Left lung (tissue), 10 donors: ENCODE data around the gene ALKBH6. TPM values are rescaled to one million over a fixed set of nuclear protein-coding genes. Genes with fewer than 3 reads are reported as not detected.
A peak's percentile ranks its signal among the peaks of the same experiment; 100 is the strongest.

ENCODE experiments used
- ATAC-seq: fragments of 200-7000 bp; cut with Tn5 transposase; one replicate; pipeline ENCODE4 v1.9.1; 2020; ENCODE audit warnings: moderate library complexity
- DNase-seq, 4 donors: peaks; one replicate each; pipeline ENCODE4 v3.0.0-alpha.2; 2013 to 2020
- H3K27ac ChIP-seq, 2 donors: fragments of 200-600 bp; sonication (generic) in 1 of 2; one replicate each; pipeline versions ENCODE4 v1.5.0 to v1.8.0; 2020 to 2021
- H3K27me3 ChIP-seq, 2 donors: fragments of 200-600 bp; sonication (generic) in 1 of 2; one replicate each; pipeline versions ENCODE4 v1.5.0 to v1.8.0; 2020 to 2021
- H3K36me3 ChIP-seq, 2 donors: fragments of 200-600 bp; sonication (generic) in 1 of 2; one replicate each; pipeline versions ENCODE4 v1.5.0 to v1.8.0; 2020 to 2021
- H3K4me1 ChIP-seq, 2 donors: fragments of 200-600 bp; one replicate each; pipeline ENCODE4 v1.8.0; 2021
- H3K4me3 ChIP-seq, 2 donors: fragments of 200-600 bp; sonication (generic) in 1 of 2; one replicate each; pipeline versions ENCODE4 v1.5.0 to v1.8.0; 2020 to 2021; ENCODE audit warnings: mild to moderate bottlenecking in 1 of 2
- H3K9me3 ChIP-seq, 2 donors: fragments of 200-600 bp; sonication (generic) in 1 of 2; one replicate each; pipeline versions ENCODE4 v1.5.0 to v1.8.0; 2020 to 2021
- CTCF ChIP-seq, 2 donors: fragments of 200-600 bp; sonication (generic) in 1 of 2; IDR thresholded peaks; one replicate each; pipeline versions ENCODE4 v1.5.0 to v1.8.0; 2021; ENCODE audit warnings: antibody characterized with exemption in 2 of 2
- intact Hi-C, 2 donors: fragments of 100-400 bp; cut with DNase I; formaldehyde crosslinking; loops; one replicate each; pipeline versions ENCODE4 v1.11.2 to v1.14.2; 2022
- polyA plus RNA-seq, 6 donors: library from polyadenylated mRNA; unstranded; fragments of 120-200 nt; gene quantifications; one replicate each; pipeline ENCODE4 v1.2.1, GENCODE V29; 2013; ENCODE audit not compliant: insufficient read length in 6 of 6
- total RNA-seq, 2 donors: library from RNA; stranded (reverse); fragmentation: NEBNext Ultra II Directional; extraction: Animal tissue kit (Norgen Biotek cat#: 25700); gene quantifications; one replicate each; pipeline ENCODE4 v1.2.1, GENCODE V29; 2021
- donor health status: DM: no; HTN: yes; CAD: no.
- donor health status: DM: no; HTN: no; CAD: no.

The ALKBH6 gene
- total and polyA plus RNA-seq, 8 donors = 16.8 to 22.7 (median 19.8) TPM

GRCh38 chr19:36025541-36025940 is 11.5 kb upstream of the ALKBH6 start:
- TF ChIP-seq CTCF (IDR thresholded peaks at IDR 0.05) = no peak
- DNase-seq (no peak), ATAC-seq (no peak)
- no peaks in the 10 kb centered on the region for H3K27me3 ChIP-seq
- no peaks in the 10 kb centered on the region for H3K9me3 ChIP-seq
- H3K4me1 ChIP-seq = no peaks in the 10 kb centered on the region
- H3K27ac ChIP-seq = no peak overlapping the region
- peaks cover 0 to 34% of the 10 kb centered on the region in 2 donors for H3K36me3 ChIP-seq
- H3K4me3 ChIP-seq = no peak overlapping the region
- intact Hi-C loops = no loop called here

- intact Hi-C loops = no loop called here
- no peaks in the 10 kb centered on the region for H3K4me1 ChIP-seq
- H3K36me3 ChIP-seq = peaks cover 0 to 34% of the 10 kb centered on the region in 2 donors
- DNase-seq (no peak), ATAC-seq (no peak)
- H3K9me3 ChIP-seq = no peaks in the 10 kb centered on the region
- H3K27ac ChIP-seq = no peak overlapping the region
- no peak for TF ChIP-seq CTCF (IDR thresholded peaks at IDR 0.05)
- H3K4me3 ChIP-seq = no peak overlapping the region
- H3K27me3 ChIP-seq = no peaks in the 10 kb centered on the region
Observed at GRCh38 chr19:36023432-36023831, 9.4 kb upstream of the ALKBH6 start.

- TF ChIP-seq CTCF (IDR thresholded peaks at IDR 0.05) = no peak
- Histone ChIP-seq H3K27me3 (no peaks in the 10 kb centered on the region), H3K9me3 (no peaks in the 10 kb centered on the region), H3K36me3 (peaks cover 0 to 20% of the 10 kb centered on the region in 2 donors), H3K4me1 (peaks cover 0 to 7% of the 10 kb centered on the region in 2 donors), H3K27ac (no peak overlapping the region), H3K4me3 (no peak overlapping the region)
- DNase-seq (peak in 1 of 4 donors; percentile 41), ATAC-seq (no peak)
- intact Hi-C loops = no loop called here
Observed at GRCh38 chr19:36019061-36019670, 5.2 kb upstream of the ALKBH6 start.

- TF ChIP-seq CTCF (IDR thresholded peaks at IDR 0.05) = no peak
- peak in 1 of 4 donors; percentile 67 for DNase-seq
- H3K36me3 ChIP-seq = no peaks in the 10 kb centered on the region
- intact Hi-C loops = no loop called here
- H3K27ac ChIP-seq = peak overlapping the region; percentile 26 to 75
- ATAC-seq = no peak
- peak overlapping the region; percentile 54 to 65 for H3K4me3 ChIP-seq
- H3K4me1 ChIP-seq = peaks cover 6 to 29% of the 10 kb centered on the region in 2 donors
- peaks cover 0 to 14% of the 10 kb centered on the region in 2 donors for H3K27me3 ChIP-seq
- H3K9me3 ChIP-seq = no peaks in the 10 kb centered on the region
Observed at GRCh38 chr19:36013280-36014011, 567 bp downstream of the ALKBH6 start.

GRCh38 chr19:36010402-36010801 is 3.6 kb downstream of the ALKBH6 start:
- intact Hi-C loops = no loop called here
- Histone ChIP-seq H3K4me3 (no peak overlapping the region), H3K9me3 (no peaks in the 10 kb centered on the region), H3K27me3 (peaks cover 0 to 17% of the 10 kb centered on the region in 2 donors), H3K27ac (no peak overlapping the region), H3K36me3 (no peaks in the 10 kb centered on the region), H3K4me1 (peaks cover 6 to 29% of the 10 kb centered on the region in 2 donors)
- no peak for TF ChIP-seq CTCF (IDR thresholded peaks at IDR 0.05)
- ATAC-seq = no peak
- DNase-seq = peak in 1 of 4 donors; percentile 61
